Endothelial cell of umbilical vein (primary cell): ENCODE data around the gene PAK6. TPM values are rescaled to one million over a fixed set of nuclear protein-coding genes. Genes with fewer than 3 reads are reported as not detected.

Source experiments
- BruUV-seq: library from RNA; stranded (reverse); fragments of 400-500 nt; replicated peaks from 2 replicates; lab custom pipeline; 2021; lab: Mats Ljungman, UMichigan
- CTCF ChIA-PET: fragments of 300-600, 350-600 bp; sonication (Branson Sonifier 250); formaldehyde crosslinking; loops from one replicate; lab custom pipeline; 2021; ENCODE audit warnings: antibody characterized with exemption, inconsistent platforms; lab: Charles Lee
- POLR2A ChIA-PET: fragments of 300-600, 350-600 bp; sonication (Branson Sonifier 250); formaldehyde crosslinking; loops from one replicate; lab custom pipeline; 2021; ENCODE audit warnings: antibody characterized with exemption, inconsistent platforms; lab: Charles Lee
- DNase-seq: peaks from one replicate; pipeline ENCODE4 v3.0.0-alpha.2; 2011; ENCODE audit warnings: low read depth, low spot score
- FAIRE-seq: peaks from 2 replicates; lab custom pipeline; 2011; peaks lifted over from hg19 to GRCh38; lab: Jason Lieb, UNC
- H2AFZ ChIP-seq: 2 replicates; pipeline ENCODE4 v1.6.0; 2012; ENCODE audit warnings: low read depth, low read length, control low read depth, inconsistent platforms
- H3K27ac ChIP-seq: 2 replicates; pipeline ENCODE4 v1.5.1; 2011; ENCODE audit warnings: low read depth, mild to moderate bottlenecking, control low read depth, low read length, moderate library complexity; ENCODE audit not compliant: insufficient read depth
- H3K27me3 ChIP-seq, 2 experiments: 2 replicates each; pipeline versions ENCODE4 v1.6.0 to v1.6.1; 2011; ENCODE audit warnings: low read length in 2 of 2, mixed read lengths in 1 of 2; ENCODE audit not compliant: control insufficient read depth in 2 of 2, insufficient read depth in 2 of 2
- H3K36me3 ChIP-seq, 2 experiments: 2 replicates in 1 of 2; 3 replicates in 1 of 2; pipeline ENCODE4 v1.5.1; 2011; ENCODE audit warnings: low read length in 2 of 2, mild to moderate bottlenecking in 1 of 2, moderate library complexity in 1 of 2; ENCODE audit not compliant: control insufficient read depth in 2 of 2, insufficient read depth in 2 of 2; ENCODE audit errors: extremely low read depth in 1 of 2
- H3K4me1 ChIP-seq: 3 replicates; pipeline ENCODE4 v1.5.1; 2011; ENCODE audit warnings: mild to moderate bottlenecking, low read length; ENCODE audit not compliant: control insufficient read depth, insufficient read depth; ENCODE audit errors: extremely low read depth
- H3K4me2 ChIP-seq: 2 replicates; pipeline ENCODE4 v1.6.1; 2011; ENCODE audit warnings: low read length, control low read depth, mixed read lengths; ENCODE audit not compliant: insufficient read depth
- H3K4me3 ChIP-seq, 3 experiments: fragments of 200-600 bp in 1 of 3; sonication (generic), shearing (Covaris generic) in 1 of 3; replicated peaks in 1 of 3; 2 replicates each; pipeline ENCODE4 v1.5.1; 2011 to 2016; ENCODE audit warnings: control low read depth in 3 of 3, low read length in 3 of 3, mild to moderate bottlenecking in 2 of 3, inconsistent platforms in 1 of 3, low read depth in 1 of 3, moderate library complexity in 1 of 3; ENCODE audit not compliant: insufficient read depth in 1 of 3
- H3K79me2 ChIP-seq: 2 replicates; pipeline ENCODE4 v1.6.0; 2012; ENCODE audit warnings: low read length, inconsistent platforms; ENCODE audit not compliant: control insufficient read depth, insufficient read depth
- H3K9ac ChIP-seq: replicated peaks from 2 replicates; pipeline ENCODE3; 2011; ENCODE audit warnings: low read length, control low read depth; ENCODE audit not compliant: insufficient read depth; ENCODE audit errors: extremely low read depth
- H3K9me1 ChIP-seq: replicated peaks from 3 replicates; pipeline ENCODE4 v1.6.0; 2011; ENCODE audit warnings: mild to moderate bottlenecking, low read length; ENCODE audit not compliant: control insufficient read depth, insufficient read depth; ENCODE audit errors: extremely low read depth
- H3K9me3 ChIP-seq: replicated peaks from 2 replicates; pipeline ENCODE4 v1.5.1; 2012; ENCODE audit warnings: low read length, inconsistent platforms; ENCODE audit not compliant: control insufficient read depth, insufficient read depth
- H4K20me1 ChIP-seq: replicated peaks from 2 replicates; pipeline ENCODE3; 2011; ENCODE audit warnings: mild to moderate bottlenecking, low read length; ENCODE audit not compliant: control insufficient read depth, insufficient read depth; ENCODE audit errors: extremely low read depth
- CTCF ChIP-seq, 2 donors: IDR thresholded peaks; 1 replicate in 1 of 2; 2 replicates in 1 of 2; pipeline ENCODE4 v1.5.1; 2011; ENCODE audit warnings: low read length in 2 of 2, mild to moderate bottlenecking in 2 of 2, moderate library complexity in 2 of 2, control low read depth in 1 of 2, inconsistent platforms in 1 of 2, low read depth in 1 of 2; ENCODE audit not compliant: insufficient read depth in 1 of 2; ENCODE audit errors: extremely low read depth in 1 of 2
- EZH2 ChIP-seq: IDR thresholded peaks from 2 replicates; pipeline ENCODE4 v1.6.1; 2012; ENCODE audit warnings: borderline replicate concordance, low read depth, mild to moderate bottlenecking, moderate library complexity, low read length, inconsistent platforms; ENCODE audit not compliant: severe bottlenecking
- FOS ChIP-seq: IDR thresholded peaks from 2 replicates; pipeline ENCODE4 v1.6.1; 2011; ENCODE audit warnings: mild to moderate bottlenecking, low read length, moderate library complexity, borderline replicate concordance; ENCODE audit not compliant: insufficient read depth
- GATA2 ChIP-seq: IDR thresholded peaks from 2 replicates; pipeline ENCODE4 v1.7.0; 2011; ENCODE audit warnings: low read depth, mild to moderate bottlenecking, moderate library complexity, mixed read lengths, low read length; ENCODE audit not compliant: insufficient read length, insufficient read depth
- JUN ChIP-seq: IDR thresholded peaks from 2 replicates; pipeline ENCODE4 v1.6.1; 2011; ENCODE audit warnings: borderline replicate concordance, low read depth; ENCODE audit not compliant: insufficient read length, insufficient read depth
- MYC ChIP-seq: IDR thresholded peaks from one replicate; pipeline ENCODE4 v1.6.1; 2011; ENCODE audit warnings: mild to moderate bottlenecking, low read depth, low read length
- POLR2A ChIP-seq: IDR thresholded peaks from 2 replicates; pipeline ENCODE4 v1.6.1; 2012; ENCODE audit warnings: low read depth, mild to moderate bottlenecking, control low read depth, low read length
- POLR2AphosphoS5 ChIP-seq: IDR thresholded peaks from 2 replicates; pipeline ENCODE4 v1.6.1; 2012; ENCODE audit warnings: low read depth, mild to moderate bottlenecking, control low read depth, low read length, moderate library complexity; ENCODE audit not compliant: insufficient read depth
- dilution Hi-C: fragments of 300-500 bp; cut with MboI; formaldehyde crosslinking; loops from one replicate; pipeline ENCODE4 v1.15.0; 2019; ENCODE audit warnings: low sequenced_read_pairs; ENCODE audit not compliant: extremely low pct_ligation_motif_present
- intact Hi-C: fragments of 100-400 bp; cut with micrococcal nuclease; formaldehyde crosslinking; loops from one replicate; pipeline ENCODE4 v1.10.0; 2022
- polyA plus RNA-seq, 4 experiments: library from polyadenylated mRNA; depleted of rRNA in 3 of 4; stranded (reverse) in 3 of 4; unstranded in 1 of 4; fragments of >200 nt; gene quantifications; 2 replicates each; pipeline versions ENCODE4 v1.2.1 to v1.2.3, GENCODE V29; 2011 to 2012; ENCODE audit warnings: missing spikeins in 1 of 4
- total RNA-seq: library from RNA; stranded (reverse); gene quantifications from 2 replicates; pipeline ENCODE4 v1.2.3, GENCODE V29; 2021
- TF ChIP-seq, protein P1 (sequence below): IDR thresholded peaks from 2 replicates; pipeline ENCODE4 v1.6.1; 2011; ENCODE audit not compliant: insufficient read depth, insufficient read length

PAK6 gene
- total and polyA plus RNA-seq, 2 donors (not counting 3 experiments of a cell fraction or from before 2014, with no cell fraction given): not detected

GRCh38 chr15:40253167-40253790, 14.4 kb downstream of the PAK6 start:
- Histone ChIP-seq H2AFZ (peak overlapping the region; percentile 59), H3K9me1 (no peaks in the 10 kb centered on the region), H3K4me3 (peak overlapping the region in 2 of 3 experiments; percentile 22 to 28), H3K36me3 (no peaks in the 10 kb centered on the region), H3K9me3 (no peaks in the 10 kb centered on the region), H3K4me2 (peak overlapping the region; percentile 37), H3K79me2 (no peaks in the 10 kb centered on the region), H3K27me3 (peaks cover 34 to 37% of the 10 kb centered on the region in 2 experiments), H3K27ac (no peak overlapping the region), H3K4me1 (peaks cover 11% of the 10 kb centered on the region), H4K20me1 (no peaks in the 10 kb centered on the region), H3K9ac (no peak overlapping the region)
- intact Hi-C loops: no loop called here
- no peak for TF ChIP-seq GATA2
- no peak for TF ChIP-seq JUN
- no peak for TF ChIP-seq FOS
- no peak for TF ChIP-seq POLR2AphosphoS5
- TF ChIP-seq POLR2A: no peak
- TF ChIP-seq, protein P1, sequence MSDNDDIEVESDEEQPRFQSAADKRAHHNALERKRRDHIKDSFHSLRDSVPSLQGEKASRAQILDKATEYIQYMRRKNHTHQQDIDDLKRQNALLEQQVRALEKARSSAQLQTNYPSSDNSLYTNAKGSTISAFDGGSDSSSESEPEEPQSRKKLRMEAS: no peak
- no peak for TF ChIP-seq MYC
- TF ChIP-seq CTCF (IDR thresholded peaks at IDR 0.05; ENCODE audit: extremely low read depth in 1 of 2, insufficient read depth in 1 of 2, low read depth in 1 of 2, low read length in 2 of 2): no peak
- no peak for TF ChIP-seq EZH2
- dilution Hi-C loops: no loop called here
- BruUV-seq: no TSS peak
- FAIRE-seq: peak; percentile 12
- ChIA-PET CTCF (interaction anchor here (1.1 to 2.4 kb wide), 4 partner anchors 21 to 36 kb away, joined by 4 to 31 read pairs (median 8); no protein-coding TSS in a partner anchor), POLR2A (no interaction called here)
- DNase-seq: no peak
